ENCODE measurements around the gene AGPAT3.

The AGPAT3 gene

DNA sequence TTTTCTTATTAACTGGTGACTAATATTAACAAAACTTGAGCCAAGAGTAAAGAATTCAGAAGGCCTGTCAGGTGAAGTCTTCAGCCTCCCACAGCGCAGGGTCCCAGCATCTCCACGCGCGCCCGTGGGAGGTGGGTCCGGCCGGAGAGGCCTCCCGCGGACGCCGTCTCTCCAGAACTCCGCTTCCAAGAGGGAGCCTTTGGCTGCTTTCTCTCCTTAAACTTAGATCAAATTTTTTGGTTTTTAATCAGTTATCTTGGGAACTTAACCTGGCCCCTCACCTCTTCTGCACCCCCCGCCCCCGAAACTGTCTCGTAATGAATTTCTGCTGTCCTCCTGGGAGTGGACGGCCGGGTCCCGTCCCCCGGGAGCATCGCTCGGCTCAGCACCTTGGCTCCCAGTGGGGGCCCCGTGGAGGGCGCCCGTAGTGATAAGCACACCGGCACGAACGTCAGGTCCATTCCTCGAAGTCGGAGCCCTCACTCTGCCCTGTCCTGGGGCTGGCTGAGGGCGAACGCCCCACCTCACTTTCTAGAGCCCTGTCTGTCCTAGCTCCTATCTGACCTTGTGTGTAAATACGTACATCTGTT, 117.6 kb downstream of the AGPAT3 start:
- no peak for DNase-seq

- no peak for DNase-seq
These were observed 118.4 kb downstream of the AGPAT3 start for GRCh38 chr21:43983390-43983789.

GRCh38 chr21:43983860-43984420, 118.9 kb downstream of the AGPAT3 start:
- DNase-seq, result no peak

DNA sequence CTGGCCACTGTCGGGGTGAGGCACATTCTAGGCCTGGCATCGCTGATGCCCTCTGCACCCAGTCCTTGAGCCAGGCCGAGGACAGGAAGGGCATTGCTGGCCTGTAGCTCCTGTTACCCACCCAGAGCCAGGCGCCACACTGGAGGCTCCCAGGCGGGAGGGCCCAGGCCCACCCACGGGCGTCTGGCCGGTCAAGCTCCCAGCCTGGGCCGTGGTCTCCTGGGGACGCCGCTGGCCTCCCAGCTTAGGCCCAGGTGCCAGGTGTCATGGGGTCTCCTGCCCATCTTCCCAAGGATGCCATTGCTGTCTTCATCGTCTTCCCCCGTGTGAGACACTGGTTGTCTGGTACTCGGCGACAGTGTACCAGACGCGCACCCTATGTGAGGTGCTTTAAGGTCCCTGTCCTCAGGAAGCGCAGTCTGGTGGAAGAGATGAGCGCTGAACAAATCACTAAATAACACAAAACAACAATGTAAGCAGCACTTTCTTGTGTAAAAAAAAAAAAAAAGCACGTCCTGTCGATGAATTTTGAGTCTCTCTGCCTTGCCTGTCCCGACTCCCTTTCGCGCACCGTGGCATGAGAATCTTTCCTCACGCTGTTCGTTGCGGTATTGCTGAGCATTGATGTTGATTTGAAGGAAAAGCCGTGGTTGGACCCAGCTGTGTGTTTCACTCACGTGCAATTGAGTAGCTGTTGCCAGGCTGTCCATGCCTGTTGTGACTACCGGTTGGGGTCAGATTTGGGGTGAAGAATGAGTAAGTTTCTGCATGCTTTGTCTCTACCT, 120.1 kb downstream of the AGPAT3 start:
- DNase-seq, result no peak

- DNase-seq, result no peak
These were observed 120.7 kb downstream of the AGPAT3 start for GRCh38 chr21:43985690-43986251.

GRCh38 chr21:43986544-43987451, 121.8 kb downstream of the AGPAT3 start:
- no peak for DNase-seq

- DNase-seq, result no peak
These were observed 122.5 kb downstream of the AGPAT3 start for GRCh38 chr21:43987509-43987908.

DNA sequence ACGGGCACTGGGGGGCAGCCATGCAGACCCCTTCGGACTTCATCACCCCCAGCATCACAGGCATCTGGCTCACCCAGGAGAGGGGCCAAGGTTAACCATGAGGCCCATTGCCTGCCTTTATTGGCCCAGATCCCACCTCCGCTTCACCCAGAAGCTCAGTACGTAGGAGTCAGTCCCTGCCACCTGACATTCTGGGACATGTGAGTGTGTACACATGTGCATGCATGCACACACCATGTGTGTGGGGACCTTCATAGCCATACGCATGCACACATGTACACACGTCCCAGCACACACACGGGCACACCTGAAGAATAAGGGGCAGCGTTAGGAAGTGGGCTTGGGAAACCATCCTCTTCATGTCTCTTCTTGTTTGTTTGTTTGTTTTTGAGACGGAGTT, 123.0 kb downstream of the AGPAT3 start:
- no peak for DNase-seq

DNA sequence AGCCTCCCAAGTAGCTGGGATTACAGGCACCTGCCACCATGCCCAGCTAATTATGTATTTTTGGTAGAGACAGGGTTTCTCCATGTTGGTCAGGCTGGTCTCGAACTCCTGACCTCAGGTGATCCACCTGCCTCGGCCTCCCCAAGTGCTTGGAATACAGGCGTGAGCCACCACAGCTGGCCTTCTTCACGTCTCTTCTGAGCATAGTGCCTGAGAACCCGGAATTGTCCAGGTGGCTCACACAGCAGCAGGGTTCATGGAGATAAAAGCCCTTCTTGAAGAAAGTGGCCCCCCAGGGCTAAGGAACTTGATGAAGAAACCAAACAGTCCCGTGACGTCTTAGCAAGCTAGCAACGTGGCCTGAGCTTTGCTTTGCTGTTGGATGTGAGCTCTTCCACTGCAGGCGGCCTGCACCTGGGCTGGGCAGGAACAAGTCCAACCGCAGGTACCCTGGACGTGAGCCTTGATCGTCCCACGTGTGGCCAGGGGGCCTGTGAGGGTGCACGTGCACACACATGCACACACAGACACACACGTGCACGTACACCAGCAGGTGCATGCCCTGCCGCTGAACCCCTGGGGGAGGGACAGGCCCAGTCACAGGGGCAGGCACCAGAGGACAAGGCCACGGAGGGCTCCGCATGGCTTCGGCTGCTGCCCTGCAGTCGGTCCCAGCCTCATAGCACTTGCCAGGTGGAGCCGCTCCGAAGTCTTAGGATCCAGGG, 123.6 kb downstream of the AGPAT3 start:
- no peak for DNase-seq

- DNase-seq, result no peak
These were observed 124.4 kb downstream of the AGPAT3 start for GRCh38 chr21:43989401-43989800.

DNA sequence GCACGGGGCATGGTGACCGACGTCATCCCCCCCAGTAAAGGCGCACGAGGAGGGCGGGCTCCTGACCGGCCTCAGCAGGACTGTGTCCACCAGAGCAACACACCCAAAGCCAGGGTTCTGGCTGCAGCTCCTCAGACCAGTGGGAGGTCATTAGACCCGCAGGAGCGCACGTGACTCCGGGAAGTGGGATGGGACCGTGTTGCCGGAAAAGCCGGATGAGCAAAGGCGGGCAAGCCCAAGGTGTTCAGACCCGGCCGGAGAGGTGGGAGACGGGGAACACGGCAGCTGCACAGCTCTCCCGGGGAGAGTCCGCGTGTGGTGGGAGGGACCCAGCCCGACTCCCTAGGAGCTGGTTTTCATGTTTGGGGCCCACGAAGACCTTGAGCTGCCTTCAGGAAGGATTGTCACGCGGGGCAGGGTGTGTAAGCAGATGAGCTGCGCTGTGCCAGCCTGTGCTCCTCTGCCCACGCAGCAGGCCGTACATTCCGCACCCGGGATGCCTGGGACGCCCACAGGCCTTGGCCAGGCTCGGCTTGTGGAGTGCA, 126.5 kb downstream of the AGPAT3 start:
- DNase-seq, result no peak

GRCh38 chr21:43992121-43992520, 127.1 kb downstream of the AGPAT3 start:
- DNase-seq, result no peak

DNA sequence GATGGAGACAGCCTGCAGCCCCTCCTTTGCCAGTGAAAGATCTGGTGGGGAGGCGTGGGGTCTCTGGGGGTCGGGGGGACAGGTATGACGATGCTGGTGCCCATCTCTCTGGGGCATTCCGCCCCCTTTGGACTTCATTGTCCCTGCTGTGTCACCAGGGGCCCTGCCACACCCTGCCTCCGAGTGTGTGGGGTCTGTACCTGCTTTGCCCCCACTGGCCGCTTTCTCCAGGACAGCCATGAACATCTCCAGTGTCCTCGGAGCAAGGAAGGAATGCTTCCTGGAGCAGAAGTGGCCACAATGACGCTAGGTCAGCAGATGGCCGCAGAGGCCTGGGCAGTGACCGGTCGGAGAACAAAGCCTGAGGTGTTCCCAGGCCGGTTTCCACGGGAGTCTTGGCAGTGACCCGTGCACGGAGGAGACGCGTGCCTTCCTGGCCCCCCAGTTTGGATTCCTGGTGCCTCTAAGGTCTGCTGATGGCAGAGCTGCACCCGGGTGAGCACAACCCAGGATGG, 128.5 kb downstream of the AGPAT3 start:
- DNase-seq, result no peak

DNA sequence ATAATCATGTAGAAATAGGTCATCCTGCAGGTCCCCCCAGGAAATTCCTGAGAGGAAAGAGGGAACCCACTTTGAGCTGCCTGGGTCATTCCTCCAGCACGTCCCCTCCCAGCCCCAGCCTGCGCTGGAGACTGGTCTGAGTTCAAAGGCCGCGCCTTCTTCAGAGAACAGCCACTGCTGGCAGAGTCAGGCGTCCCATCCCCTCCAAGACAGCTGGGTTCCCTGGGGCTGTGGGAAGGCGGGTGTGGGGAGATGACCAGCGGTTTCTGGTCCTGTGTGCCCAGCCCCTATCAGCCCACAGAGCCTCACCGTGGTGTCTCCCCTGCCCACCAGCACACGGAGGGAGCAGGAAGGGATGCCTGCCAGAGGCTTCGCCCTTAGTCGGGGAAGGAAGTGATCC, 129.1 kb downstream of the AGPAT3 start:
- no peak for DNase-seq

GRCh38 chr21:43994646-43995045, 129.6 kb downstream of the AGPAT3 start:
- no peak for DNase-seq

DNA sequence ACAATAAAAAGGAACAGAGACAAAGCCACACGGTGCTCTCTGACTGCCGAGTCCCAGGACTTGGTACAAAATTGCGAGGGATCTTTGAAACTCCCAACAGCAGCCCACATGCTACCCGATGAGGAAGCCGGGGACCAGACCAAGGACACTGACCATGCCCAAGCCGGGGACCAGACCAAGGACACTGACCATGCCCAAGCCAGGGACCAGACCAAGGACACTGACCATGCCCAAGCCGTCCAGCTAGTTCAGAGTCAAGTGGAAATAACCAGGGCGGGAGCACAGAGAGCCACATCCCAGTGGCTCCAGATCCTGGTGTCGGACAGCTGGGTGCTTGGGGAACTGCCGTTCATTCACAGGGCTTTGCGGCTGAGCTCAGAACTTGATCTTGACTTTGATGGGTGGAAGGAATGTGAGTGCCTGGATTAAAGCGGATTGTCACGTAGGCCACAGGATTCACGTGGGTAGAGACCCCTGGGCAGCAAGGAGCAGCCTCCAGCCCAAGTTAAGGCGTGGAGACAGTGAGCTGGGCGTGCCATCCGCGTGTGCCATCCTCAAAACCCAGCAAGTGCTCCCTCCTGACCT, 130.6 kb downstream of the AGPAT3 start:
- DNase-seq, result no peak

- no peak for DNase-seq
These were observed 133.0 kb downstream of the AGPAT3 start for GRCh38 chr21:43997766-43998742.

DNA sequence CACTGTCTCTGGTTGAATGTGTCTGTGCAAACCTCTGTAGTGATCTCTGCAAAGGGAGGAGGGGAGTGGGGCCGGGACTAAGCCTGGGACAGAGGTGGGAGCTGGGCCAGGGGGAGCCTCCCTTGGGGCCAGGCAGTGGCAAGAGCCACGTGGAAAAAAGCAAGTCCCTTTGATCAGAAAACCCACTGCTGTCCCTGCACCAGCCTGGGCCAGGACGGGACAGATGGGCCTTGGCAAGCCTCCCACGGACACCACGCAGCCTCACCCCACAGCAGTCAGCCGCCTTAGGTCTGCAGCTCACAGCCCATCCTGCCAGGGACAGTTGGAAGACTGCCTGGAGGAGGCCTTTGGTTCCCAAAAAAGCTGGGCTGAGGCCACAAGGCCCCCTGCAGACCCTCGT, 135.3 kb downstream of the AGPAT3 start:
- no peak for DNase-seq

- no peak for DNase-seq
These were observed 137.5 kb downstream of the AGPAT3 start for GRCh38 chr21:44002511-44002910.

All from activated CD4-positive, alpha-beta T cell treated with anti-CD3 and anti-CD28 coated beads, Interleukin-10, Interleukin-2, amounts not matched to agents 100 ng/mL and 50 ng/mL, durations not matched to agents 16 hours and 8 hours (primary cell).